DND-41 (cell line): ENCODE results near the gene APMAP.

ENCODE experiments used
- EZH2 ChIP-seq: IDR thresholded peaks from 3 replicates; pipeline ENCODE4 v1.6.1; 2012; ENCODE audit warnings: borderline replicate concordance, low read depth, mild to moderate bottlenecking, moderate library complexity, low read length, inconsistent platforms; ENCODE audit not compliant: severe bottlenecking
- TF ChIP-seq, protein P1 (sequence below): IDR thresholded peaks from 2 replicates; pipeline ENCODE4 v1.5.1; 2012; ENCODE audit warnings: borderline replicate concordance, low read length, moderate library complexity, mild to moderate bottlenecking; ENCODE audit not compliant: poor library complexity, severe bottlenecking; ENCODE audit errors: extremely low read depth

GRCh38 chr20:25024171-25024570 lies 31.6 kb upstream of the APMAP start:
- TF ChIP-seq, protein P1, sequence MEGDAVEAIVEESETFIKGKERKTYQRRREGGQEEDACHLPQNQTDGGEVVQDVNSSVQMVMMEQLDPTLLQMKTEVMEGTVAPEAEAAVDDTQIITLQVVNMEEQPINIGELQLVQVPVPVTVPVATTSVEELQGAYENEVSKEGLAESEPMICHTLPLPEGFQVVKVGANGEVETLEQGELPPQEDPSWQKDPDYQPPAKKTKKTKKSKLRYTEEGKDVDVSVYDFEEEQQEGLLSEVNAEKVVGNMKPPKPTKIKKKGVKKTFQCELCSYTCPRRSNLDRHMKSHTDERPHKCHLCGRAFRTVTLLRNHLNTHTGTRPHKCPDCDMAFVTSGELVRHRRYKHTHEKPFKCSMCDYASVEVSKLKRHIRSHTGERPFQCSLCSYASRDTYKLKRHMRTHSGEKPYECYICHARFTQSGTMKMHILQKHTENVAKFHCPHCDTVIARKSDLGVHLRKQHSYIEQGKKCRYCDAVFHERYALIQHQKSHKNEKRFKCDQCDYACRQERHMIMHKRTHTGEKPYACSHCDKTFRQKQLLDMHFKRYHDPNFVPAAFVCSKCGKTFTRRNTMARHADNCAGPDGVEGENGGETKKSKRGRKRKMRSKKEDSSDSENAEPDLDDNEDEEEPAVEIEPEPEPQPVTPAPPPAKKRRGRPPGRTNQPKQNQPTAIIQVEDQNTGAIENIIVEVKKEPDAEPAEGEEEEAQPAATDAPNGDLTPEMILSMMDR = no peak
- no peak for TF ChIP-seq EZH2
